HAP-1 (cell line): ENCODE data around the gene SPDYE2.
"Not testable (repeated sequence)": the region's sequence is repeated elsewhere in the genome, so short reads cannot be mapped to it uniquely, and the experiment has no call there.

Experiments used
- DNase-seq, 2 experiments: peaks; one replicate each; pipeline ENCODE4 v3.0.0-alpha.2; 2016 to 2020; ENCODE audit warnings: low spot score in 2 of 2
- H3K27me3 ChIP-seq: fragments of 250-450 bp; sonication (Bioruptor Pico); 2 replicates; pipeline ENCODE4 v1.5.1; 2020; ENCODE audit warnings: low read depth, mild to moderate bottlenecking, moderate library complexity
- H3K36me3 ChIP-seq: fragments of 250-450 bp; sonication (Bioruptor Pico); replicated peaks from 2 replicates; pipeline ENCODE4 v1.5.1; 2020; ENCODE audit warnings: mild to moderate bottlenecking
- H3K4me1 ChIP-seq: fragments of 250-450 bp; sonication (Bioruptor Pico); 2 replicates; pipeline ENCODE4 v1.5.1; 2020; ENCODE audit warnings: mild to moderate bottlenecking
- H3K4me3 ChIP-seq: fragments of 250-450 bp; sonication (Bioruptor Pico); 2 replicates; pipeline ENCODE4 v1.5.1; 2020; ENCODE audit warnings: mild to moderate bottlenecking, moderate library complexity
- H3K9me3 ChIP-seq: fragments of 250-450 bp; sonication (Bioruptor Pico); 2 replicates; pipeline ENCODE4 v1.5.1; 2020; ENCODE audit warnings: mild to moderate bottlenecking, moderate library complexity
- in situ Hi-C: fragments of 300-500 bp; cut with MboI; formaldehyde crosslinking; loops from 3 replicates; pipeline ENCODE4 v1.14.3; 2020; ENCODE audit warnings: low sequenced_read_pairs, inconsistent platforms, mixed read lengths

SPDYE2 gene

DNA sequence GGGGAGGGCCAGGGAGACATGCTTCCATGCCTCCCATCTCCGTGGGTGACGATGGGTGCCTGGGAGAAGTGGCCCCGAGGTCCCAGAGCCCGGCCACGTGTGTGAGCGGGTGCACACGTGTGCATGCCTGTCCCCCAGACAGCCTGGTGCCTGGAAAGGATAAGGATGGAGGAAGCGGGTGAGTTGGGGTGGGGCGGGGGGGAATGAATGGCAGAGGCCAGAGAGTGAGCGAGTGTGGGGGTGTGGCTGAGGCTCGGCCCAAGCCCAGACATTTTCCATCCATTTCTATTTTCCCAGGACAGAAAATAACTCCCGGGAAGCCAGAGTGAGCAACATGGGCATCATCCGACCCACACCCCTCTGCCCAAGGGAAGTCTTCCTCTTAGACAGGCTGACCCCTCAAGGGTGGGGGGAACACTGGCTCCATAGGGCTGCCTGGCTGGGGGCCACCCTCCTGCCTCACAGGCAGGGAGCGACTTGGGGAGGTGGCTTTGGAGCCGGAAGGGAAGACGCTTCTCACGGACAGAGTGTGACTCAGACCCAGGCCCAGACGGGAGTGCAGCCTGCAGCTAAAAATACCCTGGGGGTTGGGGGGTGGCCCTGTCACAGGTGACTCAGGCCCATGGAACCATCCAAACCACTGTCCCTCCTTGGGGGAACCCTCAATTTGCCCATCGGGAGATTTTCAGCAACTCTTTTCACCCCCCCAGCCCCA is 53.6 kb downstream of the SPDYE2 start:
- H3K4me3 ChIP-seq, H3K9me3 ChIP-seq, H3K27me3 ChIP-seq, H3K4me1 ChIP-seq, in situ Hi-C loops, DNase-seq, H3K36me3 ChIP-seq: not testable (repeated sequence)

DNA sequence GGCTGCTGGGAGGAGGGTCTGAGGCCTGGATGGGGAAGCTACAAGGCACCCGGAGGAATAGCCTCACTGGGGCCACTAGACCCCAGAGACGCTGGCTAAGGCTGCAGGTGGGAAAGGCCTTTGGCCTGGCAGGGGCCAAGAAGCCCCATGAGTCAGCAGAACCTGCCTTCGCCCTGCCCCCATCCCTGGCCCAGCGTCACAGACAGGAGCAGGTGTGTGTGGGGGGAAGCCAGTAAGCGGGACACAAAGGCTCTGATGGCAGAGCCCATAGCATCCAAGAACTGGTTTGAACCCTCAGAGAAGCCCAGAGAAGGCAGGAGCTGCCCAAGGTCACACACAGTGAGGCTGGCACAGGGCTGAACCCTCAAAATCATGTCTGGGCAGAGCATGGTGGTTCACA is 55.8 kb downstream of the SPDYE2 start:
- H3K4me1 ChIP-seq, H3K4me3 ChIP-seq, H3K36me3 ChIP-seq, in situ Hi-C loops, H3K9me3 ChIP-seq, DNase-seq, H3K27me3 ChIP-seq: not testable (repeated sequence)

DNA sequence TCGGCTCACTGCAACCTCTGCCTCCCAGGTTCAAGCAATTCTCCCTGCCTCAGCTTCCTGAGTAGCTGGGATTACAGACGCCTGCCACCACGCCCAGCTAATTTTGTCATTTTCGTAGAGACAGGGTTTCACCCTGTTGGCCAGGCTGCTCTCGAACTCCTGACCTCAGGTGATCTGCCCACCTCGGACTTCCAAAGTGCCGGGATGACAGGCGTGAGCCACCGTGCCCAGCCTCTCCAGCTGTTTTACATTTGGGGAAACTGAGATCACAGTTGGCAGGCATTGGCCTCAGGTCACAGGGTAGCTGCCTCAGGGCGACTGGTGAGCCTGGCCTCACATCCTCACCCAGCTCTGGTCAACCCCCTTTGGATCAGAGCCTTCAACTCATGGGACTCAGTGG is 58.7 kb downstream of the SPDYE2 start:
- H3K27me3 ChIP-seq, H3K36me3 ChIP-seq, DNase-seq, H3K4me1 ChIP-seq, H3K9me3 ChIP-seq, H3K4me3 ChIP-seq, in situ Hi-C loops: not testable (repeated sequence)

DNA sequence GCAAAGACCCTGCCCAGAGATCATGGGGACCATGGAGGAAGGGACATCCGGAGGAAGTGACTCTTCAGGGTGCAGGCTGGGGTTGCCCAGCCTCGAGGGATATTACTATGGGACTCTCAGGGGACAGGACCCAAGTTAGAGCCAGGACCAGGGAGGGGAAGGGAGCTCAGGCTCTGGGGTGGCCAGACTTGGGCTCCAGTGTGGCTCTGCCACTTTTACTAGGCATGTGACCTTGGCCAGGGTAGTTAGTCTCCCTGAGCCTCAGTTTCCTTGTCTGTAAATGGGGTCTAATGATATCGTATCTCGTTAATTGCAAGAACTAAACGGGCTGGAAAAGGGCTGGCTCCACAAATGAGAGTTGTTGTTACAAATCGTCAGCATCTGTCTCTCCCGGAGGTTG is 59.4 kb downstream of the SPDYE2 start:
- in situ Hi-C loops, H3K36me3 ChIP-seq, DNase-seq, H3K4me1 ChIP-seq, H3K27me3 ChIP-seq, H3K4me3 ChIP-seq, H3K9me3 ChIP-seq: not testable (repeated sequence)

DNA sequence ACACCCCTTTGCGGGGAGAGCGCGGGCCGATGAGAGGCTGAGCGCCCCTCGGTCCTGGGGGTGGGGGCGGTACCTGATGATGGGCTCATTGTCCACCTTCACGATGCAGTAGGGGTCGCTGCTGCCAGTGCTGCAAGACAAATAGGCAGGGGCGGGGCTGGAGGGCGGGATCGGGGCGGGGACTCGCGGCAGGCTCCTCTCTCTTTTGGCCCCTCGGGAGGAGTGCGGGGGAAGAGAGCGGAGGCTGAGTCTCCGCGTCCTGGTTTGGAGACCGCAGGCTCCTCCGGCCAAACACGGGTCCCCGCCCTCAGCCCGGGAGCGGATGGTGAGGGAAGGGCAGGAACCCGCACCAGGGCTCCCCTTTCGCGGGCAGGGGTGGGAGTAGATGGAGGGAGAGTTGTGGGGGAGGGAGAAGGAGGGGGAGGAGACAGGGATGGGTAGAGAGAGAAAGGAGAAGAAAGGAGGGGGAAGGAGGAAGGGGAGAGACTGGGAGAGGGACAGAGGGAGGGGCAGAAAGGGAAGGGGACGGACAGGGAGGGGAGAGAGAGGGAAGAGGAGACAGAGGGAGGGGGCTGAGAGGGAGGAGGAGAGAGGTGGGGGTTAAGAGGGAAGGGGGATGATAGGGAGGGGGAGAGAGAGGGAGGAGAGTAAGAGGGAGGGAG is 60.1 kb downstream of the SPDYE2 start:
- DNase-seq, in situ Hi-C loops, H3K4me1 ChIP-seq, H3K4me3 ChIP-seq, H3K9me3 ChIP-seq, H3K27me3 ChIP-seq, H3K36me3 ChIP-seq: not testable (repeated sequence)

DNA sequence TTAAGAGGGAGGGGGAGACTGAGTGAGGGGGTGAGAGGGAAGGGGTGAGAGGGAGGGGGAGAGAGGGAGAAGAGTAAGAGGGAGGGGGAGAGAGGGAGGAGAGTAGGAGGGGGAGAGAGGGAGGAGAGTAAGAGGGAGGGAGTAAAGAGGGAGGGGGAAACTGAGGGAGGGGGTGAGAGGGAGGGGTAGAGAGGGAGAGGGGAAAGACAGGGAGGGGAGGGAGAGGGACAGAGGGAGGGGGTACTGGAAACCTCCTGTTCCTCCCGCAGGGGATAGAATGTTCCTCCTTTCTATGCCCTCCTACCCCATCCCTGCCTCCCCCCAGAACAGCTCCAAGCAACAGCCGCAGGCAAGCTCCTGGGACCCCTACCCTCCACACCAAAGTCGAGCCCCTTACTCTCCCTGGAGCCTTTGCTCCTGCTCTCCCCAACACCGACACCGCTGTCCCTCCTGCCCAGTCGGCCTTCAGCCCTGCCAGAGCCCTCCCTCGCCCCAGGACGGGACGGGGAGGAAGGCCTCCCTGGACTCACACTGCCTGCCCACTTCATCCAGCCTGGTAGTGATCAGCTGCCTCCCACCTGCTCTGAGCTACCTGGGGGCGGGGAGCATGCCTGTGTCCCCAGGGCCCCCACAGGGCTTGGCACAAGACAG is 60.8 kb downstream of the SPDYE2 start:
- H3K4me1 ChIP-seq, H3K36me3 ChIP-seq, DNase-seq, in situ Hi-C loops, H3K4me3 ChIP-seq, H3K9me3 ChIP-seq, H3K27me3 ChIP-seq: not testable (repeated sequence)
